Fibroblast of the conjunctiva (primary cell): ENCODE measurements around the gene COMMD3.

ENCODE experiments used
- DNase-seq: peaks from one replicate; pipeline ENCODE4 v3.0.0-alpha.2; 2010; ENCODE audit warnings: low read depth

The COMMD3 gene

GRCh38 chr10:22319980-22320558 is 3.9 kb downstream of the COMMD3 start:
- DNase-seq: no peak

- peak; percentile 50 for DNase-seq
Measured at GRCh38 chr10:22320591-22321155, 4.5 kb downstream of the COMMD3 start, which contains the start of gene BMI1. Gene BMI1 (plus strand): TSS chr10:22321099. CDS start chr10:22326450, 5,351 bp downstream.

GRCh38 chr10:22321156-22321923 is 5.2 kb downstream of the COMMD3 start:
- DNase-seq: peak; percentile 37

GRCh38 chr10:22321924-22322640 is 5.9 kb downstream of the COMMD3 start:
- no peak for DNase-seq

DNA sequence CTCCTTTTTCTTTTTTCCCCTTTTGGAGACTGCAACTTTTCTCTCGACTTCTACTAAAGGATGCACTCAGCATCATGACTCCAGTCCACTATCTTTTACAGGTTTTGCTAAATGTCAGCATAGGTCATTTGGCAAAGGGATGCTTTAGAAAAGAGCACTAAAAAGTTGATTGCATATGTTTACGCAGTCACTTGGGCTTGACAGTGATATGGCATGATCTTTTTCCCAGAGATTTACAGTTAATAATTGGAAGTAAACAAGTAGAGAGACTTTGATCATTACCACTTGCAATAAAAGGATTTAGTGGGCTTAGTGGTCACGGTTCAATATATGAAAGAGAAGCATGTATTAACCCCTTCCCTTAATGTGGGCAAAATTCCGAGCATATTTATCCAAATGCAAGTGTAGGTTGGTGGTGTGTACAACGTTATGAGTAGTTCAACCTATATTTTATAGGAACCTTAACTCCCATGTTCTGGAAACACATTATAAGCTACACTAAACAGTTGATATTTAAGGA is 6.5 kb downstream of the COMMD3 start:
- no peak for DNase-seq

- no peak for DNase-seq
Measured at GRCh38 chr10:22323538-22324305, 7.5 kb downstream of the COMMD3 start.

GRCh38 chr10:22324413-22324812 is 8.2 kb downstream of the COMMD3 start:
- DNase-seq: no peak

GRCh38 chr10:22324893-22325271 is 8.7 kb downstream of the COMMD3 start:
- no peak for DNase-seq

DNA sequence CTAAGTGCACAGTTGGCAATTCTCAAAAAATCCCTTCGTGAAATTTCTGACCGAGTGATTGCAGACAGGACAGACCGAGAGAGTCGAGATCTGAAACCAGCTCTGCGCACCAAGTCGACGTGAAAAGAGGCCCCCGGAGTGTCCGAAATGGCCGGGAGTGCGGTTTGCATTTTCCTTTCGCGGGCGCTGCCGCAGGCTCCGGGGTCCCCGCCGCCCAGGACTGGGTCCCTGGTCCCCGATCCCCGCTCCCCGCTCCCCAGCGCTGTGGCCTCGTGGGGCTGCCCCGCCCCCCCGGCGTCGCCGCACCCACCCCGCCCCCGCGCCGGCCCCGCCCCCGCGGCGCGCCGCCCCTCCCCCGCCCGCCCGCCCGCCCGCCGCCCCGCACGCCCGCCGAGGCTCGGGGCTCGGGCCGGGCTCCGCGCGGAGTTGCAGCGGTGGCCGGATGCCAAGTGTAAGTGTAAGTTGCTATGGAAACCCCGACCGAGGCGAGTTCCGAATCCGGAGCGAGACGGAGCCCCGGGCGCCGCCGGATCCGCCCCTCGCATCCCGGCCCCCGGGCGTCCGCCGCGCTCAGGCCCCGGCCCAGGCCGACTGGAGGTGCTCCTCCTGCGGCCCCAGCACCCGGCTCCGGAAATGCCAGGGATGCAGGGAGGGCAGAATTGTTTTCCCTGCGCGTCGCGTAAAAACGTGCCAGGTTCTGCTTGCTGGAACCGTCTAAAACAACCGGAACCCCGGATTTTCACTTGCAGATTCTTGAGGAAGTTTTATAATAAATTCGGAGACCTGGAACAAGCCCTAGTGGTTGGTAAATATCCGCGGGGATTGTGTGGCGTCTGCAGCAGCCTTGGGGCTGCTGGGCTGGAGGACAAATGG is 9.3 kb downstream of the COMMD3 start:
- peak; percentile 37 for DNase-seq

GRCh38 chr10:22326145-22326702 is 10.0 kb downstream of the COMMD3 start:
- DNase-seq: no peak

DNA sequence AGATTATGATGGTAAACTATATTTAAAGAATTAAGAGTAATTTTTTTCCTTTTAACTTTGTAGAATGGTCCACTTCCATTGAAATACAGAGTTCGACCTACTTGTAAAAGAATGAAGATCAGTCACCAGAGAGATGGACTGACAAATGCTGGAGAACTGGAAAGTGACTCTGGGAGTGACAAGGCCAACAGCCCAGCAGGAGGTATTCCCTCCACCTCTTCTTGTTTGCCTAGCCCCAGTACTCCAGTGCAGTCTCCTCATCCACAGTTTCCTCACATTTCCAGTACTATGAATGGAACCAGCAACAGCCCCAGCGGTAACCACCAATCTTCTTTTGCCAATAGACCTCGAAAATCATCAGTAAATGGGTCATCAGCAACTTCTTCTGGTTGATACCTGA is 13.0 kb downstream of the COMMD3 start:
- no peak for DNase-seq

GRCh38 chr10:22332116-22332692 is 16.0 kb downstream of the COMMD3 start:
- DNase-seq: no peak

DNA sequence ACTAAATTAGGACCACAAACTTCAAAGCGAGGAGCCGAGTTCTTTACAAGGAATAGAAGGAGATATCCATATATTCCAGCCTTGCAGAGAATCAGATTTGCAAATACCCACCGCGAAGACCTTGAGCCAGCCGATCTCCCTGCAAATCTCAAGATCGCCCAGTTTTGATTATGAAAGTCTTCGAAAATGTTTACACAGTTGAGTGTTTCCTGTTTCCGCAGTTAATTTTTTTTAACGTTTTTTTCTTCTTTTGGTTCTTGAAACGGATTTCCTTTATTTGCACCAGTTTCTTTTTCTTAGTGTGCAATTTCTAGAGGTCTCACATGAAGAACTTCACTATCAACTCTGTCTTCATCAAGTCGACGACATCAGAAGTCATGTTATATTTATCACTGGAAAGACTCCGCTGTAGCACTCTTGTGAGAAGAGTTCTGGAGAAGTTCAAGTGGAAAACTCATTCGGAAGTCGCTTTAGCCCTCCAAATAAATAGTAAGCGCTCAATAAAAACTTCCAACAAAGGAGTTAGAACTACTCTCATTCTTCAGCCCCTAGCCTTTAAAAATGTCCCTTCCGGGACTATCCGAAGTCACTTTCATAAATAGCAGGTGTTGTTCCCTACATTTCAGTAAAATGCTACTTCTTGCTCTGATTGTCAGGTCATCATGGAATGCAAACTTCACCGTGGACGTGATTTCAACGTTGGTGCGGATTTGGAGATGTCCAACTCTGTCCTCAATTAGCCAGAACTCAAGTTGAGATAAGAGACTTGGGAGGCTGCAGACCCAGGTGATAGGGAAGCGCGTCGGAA is 17.2 kb downstream of the COMMD3 start:
- no peak for DNase-seq

- no peak for DNase-seq
Measured at GRCh38 chr10:22333975-22334282, 17.7 kb downstream of the COMMD3 start.

GRCh38 chr10:22334414-22335172 is 18.4 kb downstream of the COMMD3 start:
- DNase-seq: no peak

- DNase-seq: no peak
Measured at GRCh38 chr10:22335173-22335933, 19.2 kb downstream of the COMMD3 start.

DNA sequence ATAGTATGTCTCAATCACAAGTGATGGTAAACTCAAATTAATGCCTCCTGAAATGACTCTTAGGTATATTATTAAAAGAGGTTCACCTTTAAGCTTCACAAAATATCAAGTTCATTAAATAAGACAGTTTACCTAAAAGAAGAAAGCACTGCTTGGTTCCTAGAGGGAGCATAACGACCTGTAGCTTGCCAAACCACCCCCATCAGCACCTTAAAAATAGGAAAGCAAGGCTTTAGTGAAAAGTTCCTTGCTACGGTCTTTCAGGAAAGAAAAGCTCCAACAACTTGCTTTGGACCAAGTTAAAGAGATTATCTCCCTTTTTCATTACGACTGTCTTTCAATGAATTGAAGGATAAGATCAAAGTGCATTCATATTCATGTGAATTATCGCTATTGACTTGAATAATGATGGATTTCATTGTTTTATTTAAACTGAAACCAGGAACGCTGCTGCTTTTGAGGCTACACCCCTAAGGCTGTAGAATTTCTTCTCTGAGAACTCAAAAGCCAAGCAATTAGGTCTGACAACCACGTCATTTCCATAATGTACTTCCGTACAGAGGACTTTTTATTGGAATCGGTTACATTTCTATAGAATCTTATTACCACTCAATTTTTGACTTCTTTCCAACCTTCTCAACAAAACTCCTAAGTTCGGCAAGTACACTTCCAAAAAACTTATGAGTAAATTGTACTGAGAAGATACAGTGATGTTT is 22.2 kb downstream of the COMMD3 start:
- no peak for DNase-seq
